HG03565 (cell line): ENCODE results near the gene ALKBH4.
"Not testable (repeated sequence)": the region's sequence is repeated elsewhere in the genome, so short reads cannot be mapped to it uniquely, and the experiment has no call there.

Experiments
- ATAC-seq: cut with Tn5 transposase; IDR thresholded peaks from one replicate; pipeline ENCODE4 v1.9.1; 2021; ENCODE audit warnings: mild to moderate bottlenecking, moderate library complexity; ENCODE audit not compliant: unreplicated experiment

Gene ALKBH4

DNA sequence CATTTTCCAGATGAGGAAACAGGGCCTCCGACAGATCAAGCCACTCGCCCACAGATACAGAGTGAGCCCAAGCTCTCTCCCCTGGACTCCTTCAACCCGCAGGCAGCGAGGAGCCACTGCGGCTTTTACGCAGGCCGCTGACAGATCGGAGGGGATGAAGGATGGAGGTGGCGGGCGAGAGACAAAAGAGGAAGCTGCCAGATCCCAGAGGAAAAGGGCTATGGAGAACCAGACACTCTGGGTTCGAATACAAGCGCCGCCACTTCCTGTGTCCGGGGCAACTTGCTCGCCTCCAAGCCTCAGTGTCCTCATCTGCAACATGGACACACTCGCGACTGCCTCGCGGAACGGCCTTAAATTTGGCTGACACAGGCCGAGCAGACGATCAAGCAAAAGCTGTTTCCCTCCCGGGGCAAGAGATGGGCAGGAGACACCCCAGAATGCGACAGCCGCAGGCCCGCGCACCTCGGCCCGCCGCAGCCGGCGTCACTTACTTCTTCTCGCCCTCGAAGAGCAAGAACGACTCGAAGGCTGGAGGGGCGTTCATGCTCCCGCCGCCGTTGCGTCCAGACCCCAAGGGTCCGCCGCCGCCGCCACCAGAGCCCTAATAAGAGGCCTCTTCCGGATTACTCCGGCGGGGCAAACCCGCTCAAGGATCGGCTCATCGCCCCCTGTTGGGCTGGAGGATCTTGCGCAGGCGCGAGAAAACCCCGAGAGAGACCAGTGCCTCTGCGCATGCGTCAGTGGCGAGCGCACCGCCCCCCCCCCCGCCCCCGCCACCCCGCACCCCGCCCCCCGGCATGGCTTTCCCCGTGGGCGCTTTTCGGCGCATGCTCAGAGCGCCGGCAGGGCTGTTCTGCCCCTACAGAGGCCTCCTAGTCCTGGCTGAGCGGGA, 13.9 kb upstream of the ALKBH4 start, which contains the start of gene POLR2J:
TSS of gene POLR2J (minus strand) at position 609 of the 895 bp plus-strand sequence. CDS start at position 547, 62 bp downstream.
- peak; percentile 88 for ATAC-seq

DNA sequence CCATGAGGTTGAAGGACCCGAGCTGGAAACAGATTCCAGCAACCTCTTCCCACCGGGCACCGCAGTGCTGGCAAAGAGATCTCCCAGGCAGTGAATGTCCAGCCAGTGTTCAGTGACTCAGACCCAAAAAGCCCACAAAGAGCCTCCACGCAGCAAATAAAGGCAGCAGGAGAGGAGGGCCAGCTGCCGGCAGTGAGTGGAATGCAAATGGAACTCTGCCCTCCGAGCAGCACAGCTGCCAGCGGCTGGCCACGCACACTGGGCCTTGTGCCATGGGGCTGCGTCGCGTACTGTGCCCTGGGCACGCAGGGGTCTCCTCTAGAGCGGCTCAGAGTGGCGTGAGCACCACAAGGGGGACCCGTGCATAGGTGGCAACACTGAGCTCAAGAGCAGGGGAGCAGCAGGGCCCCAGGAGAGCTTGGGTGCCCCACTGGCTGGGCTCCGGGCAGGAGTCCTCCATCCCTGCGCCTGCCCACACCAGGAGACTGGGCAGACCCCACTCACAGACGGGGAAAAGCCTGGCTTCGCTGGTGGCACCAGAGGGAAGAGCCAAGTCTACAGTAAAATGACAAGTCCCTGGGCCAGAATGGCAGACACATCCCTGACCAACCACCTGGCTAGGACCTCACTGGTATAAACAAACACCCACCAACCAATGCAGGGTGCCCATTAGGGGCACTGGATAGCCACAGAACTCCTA, 10.2 kb upstream of the ALKBH4 start:
- not testable (repeated sequence) for ATAC-seq

GRCh38 chr7:102474116-102474515, 9.5 kb upstream of the ALKBH4 start:
- ATAC-seq = not testable (repeated sequence)

- no peak for ATAC-seq
These were observed 8.8 kb upstream of the ALKBH4 start for GRCh38 chr7:102473271-102473991.

DNA sequence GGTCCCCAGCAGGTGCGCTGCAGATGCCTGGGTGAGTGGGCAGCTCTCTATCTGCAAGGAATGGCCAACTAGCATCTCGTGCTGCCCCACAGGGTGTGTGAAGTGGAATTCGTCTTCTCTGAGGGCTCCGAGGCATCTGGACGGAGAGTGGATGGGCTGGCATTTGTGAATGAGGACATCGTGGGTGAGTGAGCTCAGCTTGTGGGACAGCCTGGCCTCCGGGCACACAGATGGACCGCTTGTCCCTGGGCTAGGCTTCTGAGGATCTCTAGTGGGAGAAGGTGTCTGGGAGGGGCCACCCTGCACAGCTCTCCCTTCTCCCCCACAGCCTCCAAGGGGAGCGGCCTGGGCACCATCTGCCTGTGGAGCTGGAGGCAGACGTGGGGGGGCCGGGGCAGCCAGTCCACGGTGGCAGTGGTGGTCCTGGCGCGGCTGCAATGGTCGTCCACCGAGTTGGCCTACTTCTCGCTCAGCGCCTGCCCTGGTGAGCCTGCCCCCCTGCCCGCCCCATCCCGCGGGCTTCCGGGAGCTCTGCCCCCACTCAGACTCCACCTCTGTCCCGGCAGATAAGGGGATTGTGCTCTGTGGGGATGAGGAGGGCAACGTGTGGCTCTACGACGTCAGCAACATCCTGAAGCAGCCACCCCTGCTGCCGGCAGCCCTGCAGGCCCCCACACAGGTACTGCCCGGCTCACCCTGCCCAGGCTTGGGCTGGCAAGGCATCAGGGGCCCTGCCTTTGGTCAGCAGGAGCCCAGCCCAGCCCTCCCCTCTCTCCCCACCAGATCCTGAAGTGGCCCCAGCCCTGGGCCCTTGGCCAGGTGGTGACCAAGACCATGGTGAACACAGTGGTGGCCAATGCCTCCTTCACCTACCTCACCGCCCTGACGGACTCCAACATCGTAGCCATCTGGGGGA, 7.7 kb upstream of the ALKBH4 start:
- ATAC-seq = no peak

- no peak for ATAC-seq
These were observed 7.1 kb upstream of the ALKBH4 start for GRCh38 chr7:102471791-102472125.

GRCh38 chr7:102469972-102470825, 5.5 kb upstream of the ALKBH4 start:
- ATAC-seq = no peak

- ATAC-seq = no peak
These were observed 4.8 kb upstream of the ALKBH4 start for GRCh38 chr7:102469351-102469971.

- ATAC-seq = no peak
These were observed 4.1 kb upstream of the ALKBH4 start for GRCh38 chr7:102468478-102469350.

DNA sequence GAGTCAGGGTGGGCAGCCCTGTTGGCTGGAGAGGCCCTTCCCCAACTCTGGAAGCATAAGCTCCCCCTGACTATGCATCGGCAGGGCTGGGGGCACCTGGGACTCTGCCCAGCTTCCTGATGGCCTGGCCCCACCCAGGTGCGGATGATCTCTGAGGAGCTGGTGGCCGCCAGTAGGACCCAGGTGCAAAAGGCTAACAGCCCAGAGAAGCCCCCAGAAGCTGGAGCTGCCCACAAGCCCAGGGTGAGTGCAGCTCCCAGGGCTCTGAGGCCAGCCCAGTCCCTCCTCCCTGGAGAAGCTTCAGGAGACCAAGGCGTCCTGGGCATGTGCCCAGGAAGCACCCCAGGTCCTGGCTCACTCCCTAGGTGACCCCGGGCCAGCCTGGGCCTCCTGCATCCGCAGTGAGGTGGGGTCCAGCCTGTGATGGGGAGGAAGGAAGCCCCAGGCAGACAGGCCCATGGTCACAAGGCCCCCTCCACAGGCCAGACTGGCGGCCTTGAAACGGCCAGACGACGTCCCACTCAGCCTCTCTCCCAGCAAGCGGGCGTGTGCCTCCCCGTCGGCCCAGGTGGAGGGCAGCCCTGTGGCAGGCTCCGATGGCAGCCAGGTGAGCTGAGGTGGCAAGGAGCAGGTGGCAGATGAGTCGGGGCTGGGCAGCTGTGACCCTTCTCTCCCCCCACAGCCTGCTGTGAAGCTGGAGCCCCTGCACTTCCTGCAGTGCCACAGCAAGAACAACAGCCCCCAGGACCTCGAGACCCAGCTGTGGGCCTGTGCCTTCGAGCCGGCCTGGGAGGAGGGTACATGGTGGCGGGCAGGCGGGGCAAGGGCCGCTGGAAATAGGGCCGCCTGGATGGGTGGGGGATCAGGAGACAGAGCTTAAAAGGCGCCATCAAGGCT, 3.2 kb upstream of the ALKBH4 start:
- no peak for ATAC-seq

DNA sequence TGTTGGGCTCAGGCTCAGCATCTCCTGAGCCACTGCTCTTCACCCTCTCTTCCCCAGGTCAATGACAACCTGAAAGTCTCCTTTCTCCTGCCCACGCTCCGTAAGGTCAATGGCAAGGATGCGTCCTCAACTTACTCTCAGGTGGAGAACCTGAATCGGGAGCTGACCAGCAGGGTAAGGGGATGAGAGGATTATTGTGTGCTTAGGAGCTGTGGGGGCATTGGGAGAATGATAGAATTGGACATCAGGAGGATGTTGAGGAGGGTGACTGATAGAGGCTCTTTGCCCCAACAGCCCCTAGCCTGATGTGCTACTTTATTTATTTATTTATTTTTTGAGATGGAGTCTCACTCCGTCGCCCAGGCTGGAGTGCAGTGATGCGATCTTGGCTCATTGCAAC, 1.4 kb upstream of the ALKBH4 start:
- no peak for ATAC-seq

- no peak for ATAC-seq
These were observed 654 bp downstream of the ALKBH4 start for GRCh38 chr7:102463841-102464576.

GRCh38 chr7:102460467-102460866, 4.2 kb downstream of the ALKBH4 start:
- no peak for ATAC-seq

- ATAC-seq = no peak
These were observed 5.3 kb downstream of the ALKBH4 start for GRCh38 chr7:102459221-102459844.

DNA sequence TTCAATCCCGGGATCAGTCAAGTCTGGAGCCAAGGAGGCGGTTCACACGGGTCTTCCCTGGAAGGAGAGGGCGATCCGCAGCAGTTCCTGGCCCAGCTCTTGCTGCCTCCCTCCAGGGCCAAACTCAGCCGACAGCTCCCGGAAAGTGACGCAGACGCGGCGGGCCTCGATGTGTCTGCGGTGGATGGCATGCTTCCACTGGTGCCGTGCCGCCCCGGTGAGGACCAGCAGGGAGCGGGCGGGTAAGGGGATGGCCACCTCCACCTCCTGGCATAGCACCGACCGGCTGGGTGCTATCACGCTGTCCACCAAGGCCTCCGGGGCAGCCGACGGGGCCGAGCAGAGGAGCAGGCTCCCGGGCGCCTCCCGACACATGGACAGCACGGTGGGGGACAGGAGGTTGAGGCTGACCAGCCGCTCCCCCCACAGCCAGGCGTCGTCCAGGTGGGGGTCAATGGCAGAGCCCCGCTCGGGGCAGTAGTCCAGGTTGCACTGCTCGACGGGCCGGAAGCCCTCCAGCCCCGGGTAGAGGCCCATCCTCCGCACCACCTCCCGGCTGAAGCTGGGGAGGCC, 7.2 kb downstream of the ALKBH4 start:
- ATAC-seq = no peak

DNA sequence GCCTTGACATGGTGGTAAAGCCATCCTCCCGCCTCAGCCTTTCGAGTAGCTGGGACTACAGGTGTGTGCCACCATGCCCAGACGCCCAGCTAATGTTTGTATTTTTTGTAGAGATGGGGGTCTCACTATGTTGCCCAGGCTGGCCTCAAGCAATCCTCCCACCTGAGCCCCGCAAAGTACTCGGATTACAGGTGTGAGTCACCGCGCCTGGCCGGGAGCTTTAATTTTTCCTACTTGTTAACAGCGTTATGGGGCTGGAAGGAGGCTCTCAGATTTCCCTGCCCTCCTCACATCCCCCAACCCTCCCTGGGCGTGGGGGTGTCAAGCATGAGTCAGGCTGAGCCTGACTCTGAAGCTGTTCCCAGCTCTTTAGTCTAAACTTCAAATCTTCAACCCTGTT, 8.3 kb downstream of the ALKBH4 start:
- ATAC-seq = no peak
